Measurements from ENCODE around the gene RERE.

RERE gene

GRCh38 chr1:8303141-8303540 lies 514.3 kb downstream of the RERE start:
- Histone ChIP-seq H3K27ac (no peak overlapping the region), H3K9me3 (no peaks in the 10 kb centered on the region), H3K27me3 (peaks cover 27% of the 10 kb centered on the region), H3K36me3 (no peaks in the 10 kb centered on the region), H3K4me1 (ENCODE audit: control insufficient read depth in 1 of 2, insufficient read depth in 1 of 2, low read depth in 1 of 2, low read length in 1 of 2) (no peaks in the 10 kb centered on the region), H3K4me3 (ENCODE audit: low read depth in 1 of 2, low read length in 1 of 2) (no peak overlapping the region)
- TF ChIP-seq CTCF (IDR thresholded peaks at IDR 0.05): no peak

All from neutrophil (primary cell).